ENCODE results near the gene TSC22D4. TPM values are rescaled to one million over a fixed set of nuclear protein-coding genes. Genes with fewer than 3 reads are reported as not detected.
A peak's percentile ranks its signal among the peaks of the same experiment; 100 is the strongest.

Gene TSC22D4
- polyA plus RNA-seq, 1 of the 3 experiments (the other 2 are of a cell fraction), result 32.7 TPM

GRCh38 chr7:100433592-100434296 lies 45.3 kb downstream of the TSC22D4 start:
- Histone ChIP-seq H3K27me3 (ENCODE audit: insufficient read depth) (no peaks in the 10 kb centered on the region), H3K9me3 (no peaks in the 10 kb centered on the region), H4K20me1 (ENCODE audit: insufficient read depth) (peaks cover 13% of the 10 kb centered on the region), H3K27ac (ENCODE audit: low read depth in 2 of 2, low read length in 1 of 2) (peak overlapping the region; percentile 2 to 99; a peak in 2 of 4 replicates), H3K9ac (no peak overlapping the region), H2AFZ (ENCODE audit: low read depth) (no peak overlapping the region), H3F3A (replicated peaks; ENCODE audit: insufficient read depth) (peaks cover 35% of the 10 kb centered on the region), H3K79me2 (ENCODE audit: insufficient read depth) (peaks cover 63% of the 10 kb centered on the region), H3K9me2 (no peaks in the 10 kb centered on the region), H3K4me2 (no peak overlapping the region), H3K36me3 (replicated peaks in 1 of 2; ENCODE audit: control insufficient read depth in 1 of 2, insufficient read depth in 2 of 2, low read length in 1 of 2) (peaks cover 41 to 43% of the 10 kb centered on the region in 2 experiments), H3K4me3 (ENCODE audit: low read depth in 2 of 2, low read length in 1 of 2) (no peak overlapping the region), H3K4me1 (ENCODE audit: control insufficient read depth in 1 of 2, insufficient read depth in 2 of 2, low read depth in 1 of 2, low read length in 1 of 2) (peaks cover 23 to 47% of the 10 kb centered on the region in 2 experiments; a peak in 3 of 4 replicates)
- 93% methylated on average over 10 of the region's 10 CpGs for WGBS (ENCODE audit: low lambda C conversion rate)
- ChIA-PET CTCF (interaction anchor here (1.3 to 2.3 kb wide), 3 partner anchors 17 to 50 kb away, joined by 3 to 14 read pairs (median 4); partner anchors contain the start of gene NYAP1), POLR2A (interaction anchor here (0.8 kb wide), 1 partner anchor 32 kb away, joined by 3 read pairs; no protein-coding TSS in a partner anchor)
- TF ChIP-seq POLR2AphosphoS5 (IDR thresholded peaks at IDR 0.05; ENCODE audit: low read depth, low read length), result peak; percentile 42; the same call in 1 of the 2 replicates
- no peak for TF ChIP-seq EZH2phosphoT487 (IDR thresholded peaks at IDR 0.05; ENCODE audit: borderline replicate concordance, low read depth)
- peak; percentile 55 for TF ChIP-seq CHD2 (IDR thresholded peaks at IDR 0.05; ENCODE audit: low read length, partially characterized antibody)
- no peak for DNase-seq

GRCh38 chr7:100433276-100433591 lies 45.8 kb downstream of the TSC22D4 start:
- Histone ChIP-seq H3K4me1 (ENCODE audit: control insufficient read depth in 1 of 2, insufficient read depth in 2 of 2, low read depth in 1 of 2, low read length in 1 of 2) (peaks cover 23 to 47% of the 10 kb centered on the region in 2 experiments; a peak in 3 of 4 replicates), H3K9ac (no peak overlapping the region), H3K27ac (ENCODE audit: low read depth in 2 of 2, low read length in 1 of 2) (peak overlapping the region; percentile 2 to 99; a peak in 1 of 4 replicates), H2AFZ (ENCODE audit: low read depth) (no peak overlapping the region), H3K4me2 (no peak overlapping the region), H4K20me1 (ENCODE audit: insufficient read depth) (peaks cover 13% of the 10 kb centered on the region), H3K79me2 (ENCODE audit: insufficient read depth) (peaks cover 63% of the 10 kb centered on the region), H3K4me3 (ENCODE audit: low read depth in 2 of 2, low read length in 1 of 2) (no peak overlapping the region), H3K36me3 (replicated peaks in 1 of 2; ENCODE audit: control insufficient read depth in 1 of 2, insufficient read depth in 2 of 2, low read length in 1 of 2) (peaks cover 41 to 43% of the 10 kb centered on the region in 2 experiments), H3K27me3 (ENCODE audit: insufficient read depth) (no peaks in the 10 kb centered on the region), H3K9me2 (no peaks in the 10 kb centered on the region), H3F3A (replicated peaks; ENCODE audit: insufficient read depth) (peaks cover 30% of the 10 kb centered on the region), H3K9me3 (no peaks in the 10 kb centered on the region)
- POLR2A ChIA-PET, result no interaction called here
- no peak for TF ChIP-seq RFX5 (IDR thresholded peaks at IDR 0.05; ENCODE audit: low read length)
- no peak for TF ChIP-seq TEAD4 (IDR thresholded peaks at IDR 0.05; ENCODE audit: borderline replicate concordance, insufficient read depth)
- no peak for TF ChIP-seq NRF1 (IDR thresholded peaks at IDR 0.05; ENCODE audit: low read depth, low read length)
- no peak for TF ChIP-seq SIN3A (IDR thresholded peaks at IDR 0.05; ENCODE audit: borderline replicate concordance, low read depth, low read length)
- no peak for TF ChIP-seq ZBTB33 (IDR thresholded peaks at IDR 0.05; ENCODE audit: borderline replicate concordance, low read depth)
- TF ChIP-seq GABPA (IDR thresholded peaks at IDR 0.05; ENCODE audit: low read depth), result no peak
- TF ChIP-seq PBX3 (IDR thresholded peaks at IDR 0.05), result no peak
- no peak for TF ChIP-seq FOSL2 (IDR thresholded peaks at IDR 0.05; ENCODE audit: borderline replicate concordance, low read depth)
- no peak for TF ChIP-seq EP300 (IDR thresholded peaks at IDR 0.05; ENCODE audit: borderline replicate concordance in 1 of 2, low read depth in 1 of 2, low read length in 1 of 2)
- no peak for TF ChIP-seq RXRA (IDR thresholded peaks at IDR 0.05; ENCODE audit: borderline replicate concordance, low read depth)
- no peak for TF ChIP-seq NFIC (IDR thresholded peaks at IDR 0.05; ENCODE audit: borderline replicate concordance)
- TF ChIP-seq ELF1 (IDR thresholded peaks at IDR 0.05), result no peak
- TF ChIP-seq USF2 (IDR thresholded peaks at IDR 0.05; ENCODE audit: borderline replicate concordance, low read depth, low read length), result no peak
- no peak for TF ChIP-seq FOXJ3 (CRISPR knock-in tag; IDR thresholded peaks at IDR 0.05)
- TF ChIP-seq GATA2 (CRISPR knock-in tag; IDR thresholded peaks at IDR 0.05), result no peak
- TF ChIP-seq EZH2phosphoT487 (IDR thresholded peaks at IDR 0.05; ENCODE audit: borderline replicate concordance, low read depth), result no peak
- no peak for TF ChIP-seq CTCF (IDR thresholded peaks at IDR 0.05)
- no peak for TF ChIP-seq MAX (IDR thresholded peaks at IDR 0.05; ENCODE audit: low read depth)
- DNase-seq, result no peak
- WGBS (ENCODE audit: low lambda C conversion rate), result 84% methylated on average over 4 of the region's 4 CpGs
- CTCF ChIA-PET, result interaction anchor here (1.2 to 2.3 kb wide), 3 partner anchors 17 to 200 kb away, joined by 3 to 14 read pairs (median 3); no protein-coding TSS in a partner anchor
